Lower leg skin (tissue), 4 donors: ENCODE data around the gene ZNF580. TPM values are rescaled to one million over a fixed set of nuclear protein-coding genes. Genes with fewer than 3 reads are reported as not detected.

Source experiments
- DNase-seq, 2 donors: peaks; one replicate each; pipeline ENCODE4 v3.0.0-alpha.2; 2019; ENCODE audit warnings: low spot score in 2 of 2
- H3K4me3 ChIP-seq: fragments of 200-600 bp; sonication (generic); 2 replicates; pipeline ENCODE4 v1.5.1; 2017; ENCODE audit warnings: mild to moderate bottlenecking, low read depth; ENCODE audit not compliant: poor library complexity, severe bottlenecking
- CTCF ChIP-seq, 3 donors: fragments of 450-650 bp; IDR thresholded peaks; one replicate each; pipeline ENCODE4 v1.5.1; 2016; ENCODE audit warnings: antibody characterized with exemption in 3 of 3, mild to moderate bottlenecking in 3 of 3, moderate library complexity in 2 of 3
- POLR2A ChIP-seq, 2 donors: fragments of 450-650 bp; IDR thresholded peaks; one replicate each; pipeline ENCODE4 v1.6.1; 2016 to 2017; ENCODE audit warnings: antibody characterized with exemption in 2 of 2, mild to moderate bottlenecking in 1 of 2, moderate library complexity in 1 of 2
- WGBS, 2 donors: methylation state at CpG; one replicate each; pipeline ENCODE4 v1.1.5; 2018; 5-methylcytosine and 5-hydroxymethylcytosine counted together
- intact Hi-C: fragments of 100-400 bp; cut with DNase I; formaldehyde crosslinking; loops from one replicate; pipeline ENCODE4 v1.15.0; 2023; ENCODE audit warnings: low total_unique reads
- total RNA-seq, 4 donors: library from RNA; depleted of rRNA; stranded (reverse); fragments of >200 nt; gene quantifications; one replicate each; pipeline ENCODE4 v1.1.0, GENCODE V29; 2016

The ZNF580 gene
- total RNA-seq, 4 donors from 2014 or later: 14.1 to 38.0 (median 22.9) TPM

GRCh38 chr19:55609326-55609725 lies 31.5 kb upstream of the ZNF580 start:
- TF ChIP-seq CTCF (IDR thresholded peaks at IDR 0.05) (no peak), POLR2A (IDR thresholded peaks at IDR 0.05) (no peak)
- intact Hi-C loops: no loop called here
- DNase-seq: no peak
- 90 to 96% methylated on average over 5 of the region's 5 CpGs for WGBS, 2 donors
- H3K4me3 ChIP-seq: no peak overlapping the region

GRCh38 chr19:55611300-55611982 lies 29.4 kb upstream of the ZNF580 start:
- intact Hi-C loops: loop anchor here (10.0 kb wide), 1 partner anchor 97 kb away; no protein-coding TSS in a partner anchor
- TF ChIP-seq CTCF (IDR thresholded peaks at IDR 0.05): no peak
- no peak for TF ChIP-seq POLR2A (IDR thresholded peaks at IDR 0.05)
- no peak for DNase-seq
- WGBS, 2 donors: 70 to 79% methylated on average over 15 of the region's 15 CpGs
- no peak overlapping the region for H3K4me3 ChIP-seq

- H3K4me3 ChIP-seq: no peak overlapping the region
- TF ChIP-seq CTCF (IDR thresholded peaks at IDR 0.05): no peak
- no peak for TF ChIP-seq POLR2A (IDR thresholded peaks at IDR 0.05)
- WGBS, 2 donors: 73% methylated on average over 3 of the region's 3 CpGs
- DNase-seq: no peak
- intact Hi-C loops: loop anchor here (10.0 kb wide), 1 partner anchor 97 kb away; no protein-coding TSS in a partner anchor
These were observed 28.7 kb upstream of the ZNF580 start for GRCh38 chr19:55611983-55612645.

GRCh38 chr19:55613396-55613795 lies 27.4 kb upstream of the ZNF580 start:
- intact Hi-C loops: loop anchor here (10.0 kb wide), 1 partner anchor 99 kb away; no protein-coding TSS in a partner anchor
- WGBS, 2 donors: 93 to 94% methylated on average over 27 of the region's 27 CpGs
- TF ChIP-seq CTCF (IDR thresholded peaks at IDR 0.05) (no peak), POLR2A (IDR thresholded peaks at IDR 0.05) (no peak)
- H3K4me3 ChIP-seq: no peak overlapping the region
- DNase-seq: no peak

- no peak for DNase-seq
- H3K4me3 ChIP-seq: no peak overlapping the region
- TF ChIP-seq CTCF (IDR thresholded peaks at IDR 0.05) (no peak), POLR2A (IDR thresholded peaks at IDR 0.05) (no peak)
- intact Hi-C loops: loop anchor here (10.0 kb wide), 1 partner anchor 99 kb away; no protein-coding TSS in a partner anchor
- WGBS, 2 donors: 91 to 93% methylated on average over 59 to 68 of the region's 75 CpGs
These were observed 26.7 kb upstream of the ZNF580 start for GRCh38 chr19:55613930-55614710.
